ENCODE measurements around the gene WDR83. TPM values are rescaled to one million over a fixed set of nuclear protein-coding genes. Genes with fewer than 3 reads are reported as not detected.
"Not testable (repeated sequence)": the region's sequence is repeated elsewhere in the genome, so short reads cannot be mapped to it uniquely, and the experiment has no call there.

Gene WDR83
- total RNA-seq, 2 experiments from 2014 or later, result 6.5 to 6.6 TPM

GRCh38 chr19:12676384-12676792, 9.8 kb downstream of the WDR83 start:
- CTCF ChIA-PET, result interaction anchor here (1.0 kb wide), 1 partner anchor 84 kb away, joined by 3 read pairs; no protein-coding TSS in a partner anchor
- Histone ChIP-seq H3K4me3 (ENCODE audit: low read length) (no peak overlapping the region), H3K27ac (ENCODE audit: low read depth in 1 of 2, low read length in 2 of 2) (no peak overlapping the region), H3K9me3 (ENCODE audit: control insufficient read depth in 1 of 2, insufficient read depth in 1 of 2, low read length in 2 of 2) (no peaks in the 10 kb centered on the region), H3K27me3 (ENCODE audit: control insufficient read depth in 1 of 2, insufficient read depth in 2 of 2, low read length in 2 of 2) (no peaks in the 10 kb centered on the region), H3K36me3 (ENCODE audit: insufficient read depth, low read length) (peaks cover 75% of the 10 kb centered on the region), H3K4me1 (ENCODE audit: insufficient read depth, low read length) (peaks cover 36% of the 10 kb centered on the region)
- peak; percentile 84 for TF ChIP-seq CTCF (IDR thresholded peaks at IDR 0.05)
- H3K36me3 Mint-ChIP-seq (ENCODE audit: low read depth), result peaks cover 78% of the 10 kb centered on the region
- intact Hi-C loops (cut with DNase I, micrococcal nuclease), result loop anchor here in 1 of 2 experiments (2.0 to 5.0 kb wide), 2 partner anchors 121 to 170 kb away; no protein-coding TSS in a partner anchor
- ATAC-seq (ENCODE audit: poor library complexity), result peak; percentile 48
- peaks cover 35% of the 10 kb centered on the region for H3K4me1 Mint-ChIP-seq (ENCODE audit: low read depth)
- H3K4me3 Mint-ChIP-seq, result peak overlapping the region; percentile 71
- POLR2A ChIA-PET, result interaction anchor here (1.4 kb wide), 1 partner anchor 58 kb away, joined by 4 read pairs; no protein-coding TSS in a partner anchor
- H3K27me3 Mint-ChIP-seq, result no peaks in the 10 kb centered on the region
- H3K27ac Mint-ChIP-seq, result peak overlapping the region; percentile 49
- no peaks in the 10 kb centered on the region for H3K9me3 Mint-ChIP-seq
- peak; percentile 74 to 89 (median 82) for DNase-seq

DNA sequence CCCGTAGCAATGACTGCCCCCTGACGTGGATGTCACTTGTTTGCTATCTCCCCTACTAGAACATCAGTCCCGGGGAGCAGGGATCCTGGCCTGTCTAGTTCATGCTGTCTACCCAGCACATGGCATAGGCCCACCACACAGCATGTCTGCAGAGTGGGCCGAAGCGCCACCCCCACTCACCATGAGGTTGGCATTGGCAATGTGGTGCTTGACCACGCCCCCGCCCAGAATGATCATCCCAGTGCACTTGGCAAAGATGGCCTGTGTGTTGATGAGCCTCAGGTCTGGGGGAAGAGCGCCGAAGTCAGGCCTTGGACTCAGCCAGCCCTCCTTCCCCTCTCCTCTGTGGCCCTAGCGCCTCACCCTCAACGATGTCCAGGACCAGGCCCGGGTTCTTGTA, 10.3 kb downstream of the WDR83 start:
- ChIA-PET POLR2A (interaction anchor here (1.1 to 1.4 kb wide), 2 partner anchors 8 to 57 kb away, joined by 4 read pairs; a partner anchor contains a TSS), CTCF (no interaction called here)
- Histone ChIP-seq H3K4me1 (ENCODE audit: insufficient read depth, low read length) (peaks cover 39% of the 10 kb centered on the region), H3K9me3 (ENCODE audit: control insufficient read depth in 1 of 2, insufficient read depth in 1 of 2, low read length in 2 of 2) (no peaks in the 10 kb centered on the region), H3K4me3 (ENCODE audit: low read length) (no peak overlapping the region), H3K36me3 (ENCODE audit: insufficient read depth, low read length) (peaks cover 75% of the 10 kb centered on the region), H3K27me3 (ENCODE audit: control insufficient read depth in 1 of 2, insufficient read depth in 2 of 2, low read length in 2 of 2) (no peaks in the 10 kb centered on the region), H3K27ac (ENCODE audit: low read depth in 1 of 2, low read length in 2 of 2) (no peak overlapping the region)
- no peak for TF ChIP-seq CTCF (IDR thresholded peaks at IDR 0.05)
- intact Hi-C loops (cut with DNase I, micrococcal nuclease), result loop anchor here in 1 of 2 experiments (2.0 to 5.0 kb wide), 2 partner anchors 120 to 170 kb away; no protein-coding TSS in a partner anchor
- Mint-ChIP-seq H3K27ac (no peak overlapping the region), H3K4me1 (ENCODE audit: low read depth) (peaks cover 38% of the 10 kb centered on the region), H3K9me3 (no peaks in the 10 kb centered on the region), H3K36me3 (ENCODE audit: low read depth) (peaks cover 81% of the 10 kb centered on the region), H3K27me3 (no peaks in the 10 kb centered on the region), H3K4me3 (no peak overlapping the region)
- DNase-seq (no peak), ATAC-seq (ENCODE audit: poor library complexity) (no peak)

GRCh38 chr19:12678039-12678438, 11.4 kb downstream of the WDR83 start:
- POLR2A ChIA-PET, result interaction anchor here (0.6 to 1.1 kb wide), 2 partner anchors 9 to 13 kb away, joined by 3 to 4 read pairs; a partner anchor contains a TSS
- Mint-ChIP-seq H3K36me3 (ENCODE audit: low read depth) (peaks cover 70% of the 10 kb centered on the region), H3K4me1 (ENCODE audit: low read depth) (peaks cover 35% of the 10 kb centered on the region)
- H3K4me3 Mint-ChIP-seq; H3K27ac Mint-ChIP-seq; H3K9me3 ChIP-seq (ENCODE audit: control insufficient read depth in 1 of 2, insufficient read depth in 1 of 2, low read length in 2 of 2); ATAC-seq (ENCODE audit: poor library complexity); H3K4me3 ChIP-seq (ENCODE audit: low read length); H3K9me3 Mint-ChIP-seq; H3K27ac ChIP-seq (ENCODE audit: low read depth in 1 of 2, low read length in 2 of 2); H3K27me3 ChIP-seq (ENCODE audit: control insufficient read depth in 1 of 2, insufficient read depth in 2 of 2, low read length in 2 of 2); DNase-seq; H3K27me3 Mint-ChIP-seq: not testable (repeated sequence)
- intact Hi-C loops (cut with DNase I, micrococcal nuclease), result loop anchor here in 1 of 2 experiments (5.0 kb wide), 1 partner anchor 119 kb away; no protein-coding TSS in a partner anchor
- Histone ChIP-seq H3K4me1 (ENCODE audit: insufficient read depth, low read length) (peaks cover 44% of the 10 kb centered on the region), H3K36me3 (ENCODE audit: insufficient read depth, low read length) (peaks cover 68% of the 10 kb centered on the region)
- CTCF ChIA-PET, result interaction anchor here (0.8 kb wide), 1 partner anchor 9 kb away, joined by 3 read pairs; a partner anchor contains a TSS

All from CD4-positive, alpha-beta T cell (primary cell).